Stimulated activated CD4-positive, alpha-beta T cell treated with anti-CD3 and anti-CD28 coated beads, Interleukin-15, amount 100 ng/mL, for 24 hours (primary cell): ENCODE measurements around the gene CRACDL.
"Not testable (repeated sequence)": the region's sequence is repeated elsewhere in the genome, so short reads cannot be mapped to it uniquely, and the experiment has no call there.

Source experiments
- DNase-seq: peaks from one replicate; pipeline ENCODE4 v3.0.0-alpha.2; 2020

CRACDL gene

DNA sequence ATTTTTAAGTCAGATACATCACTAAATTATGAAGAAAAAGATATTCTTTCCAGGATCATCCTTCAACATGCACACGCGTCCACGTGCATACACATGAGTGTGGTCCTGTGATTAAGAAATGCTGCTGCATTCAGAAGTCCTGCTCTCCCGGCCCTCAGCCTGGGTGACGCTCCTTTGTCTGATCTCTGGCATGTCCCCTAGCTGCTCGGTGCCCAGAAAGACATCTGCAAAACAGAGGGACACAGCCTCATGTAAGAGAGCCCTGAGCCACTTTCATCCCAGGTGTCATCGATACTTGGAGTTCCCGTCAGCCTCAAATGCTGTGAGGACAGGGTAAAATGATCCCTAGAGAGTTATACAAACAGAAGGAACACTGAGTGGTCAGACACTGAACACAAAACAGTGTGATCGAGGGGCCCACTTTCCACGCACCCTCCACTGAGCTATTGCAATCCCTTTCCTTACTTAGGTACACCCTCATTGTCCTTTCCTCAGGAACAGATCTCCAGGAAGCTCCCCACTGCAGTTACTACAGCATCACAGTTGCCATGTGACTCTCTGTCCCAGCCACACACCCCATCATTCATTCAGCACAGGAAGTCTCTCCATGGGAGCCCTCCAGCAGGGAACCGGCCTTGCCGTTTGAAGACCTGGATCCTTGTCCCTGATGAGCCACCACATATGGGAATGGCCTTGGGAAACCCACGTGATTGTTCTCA, 32.1 kb downstream of the CRACDL start:
- no peak for DNase-seq

GRCh38 chr2:98903064-98903355, 33.0 kb downstream of the CRACDL start:
- DNase-seq: no peak

DNA sequence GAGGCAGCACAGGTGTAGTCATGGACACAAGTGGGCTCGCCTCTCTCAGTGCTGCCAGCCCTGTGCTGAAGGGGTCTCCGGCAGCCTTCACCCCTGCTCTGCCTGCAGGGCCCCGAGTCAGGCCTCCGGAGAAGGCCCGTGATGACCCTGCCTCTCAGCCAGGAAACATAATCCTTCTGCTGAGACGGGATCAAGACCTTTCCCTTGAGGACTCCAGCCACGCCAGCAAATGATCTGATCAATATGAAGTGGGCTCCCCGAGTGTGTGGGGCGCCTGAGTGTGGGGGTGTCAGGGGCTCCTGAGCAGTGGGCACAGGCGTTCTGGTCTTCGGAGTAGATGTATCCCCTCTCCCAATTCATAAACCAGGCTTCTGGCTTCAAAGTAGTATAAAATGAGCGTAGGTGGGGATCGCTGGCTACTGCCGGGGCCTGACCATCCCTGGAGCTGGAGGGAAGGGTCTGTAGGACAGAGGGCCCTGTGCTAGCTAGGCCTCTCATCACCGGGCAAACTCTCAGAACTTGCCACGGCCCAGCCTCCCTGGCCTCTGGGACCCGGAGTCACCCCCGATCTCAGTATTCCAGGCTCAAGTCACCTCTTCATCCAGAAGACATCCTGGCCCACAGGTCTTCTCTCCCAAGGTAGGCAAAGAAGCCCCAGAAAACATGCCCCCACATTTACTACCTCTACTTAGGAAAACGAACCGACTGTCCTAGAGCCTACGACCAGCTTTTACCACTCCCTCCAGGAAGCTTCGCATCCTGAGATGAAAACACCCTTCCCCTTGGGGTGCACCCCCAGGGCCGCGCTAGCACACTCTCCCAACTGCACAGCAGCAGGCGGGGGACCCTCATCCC, 33.6 kb downstream of the CRACDL start:
- DNase-seq: no peak

DNA sequence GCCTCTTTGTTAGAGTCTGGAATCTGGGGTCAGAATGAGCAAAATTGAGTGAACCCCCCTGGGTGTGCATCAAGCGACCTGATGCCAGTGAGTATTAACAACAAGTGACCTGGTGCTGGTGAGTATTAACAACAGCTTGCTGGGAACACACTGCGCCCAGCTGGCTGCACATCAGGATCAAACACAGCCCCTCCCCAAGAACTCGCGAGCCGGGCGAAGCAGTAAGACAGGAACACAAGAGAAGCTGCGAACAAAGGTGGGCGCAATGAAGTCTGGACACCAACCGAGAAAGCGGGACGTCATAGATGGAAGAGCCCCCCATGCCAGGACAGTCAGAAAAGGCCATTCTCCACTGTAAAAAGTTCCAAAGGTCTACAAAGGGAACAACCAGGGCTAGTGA, 34.3 kb downstream of the CRACDL start:
- DNase-seq: no peak

GRCh38 chr2:98901291-98901690, 34.7 kb downstream of the CRACDL start:
- DNase-seq: no peak

GRCh38 chr2:98900721-98901120, 35.3 kb downstream of the CRACDL start:
- DNase-seq: no peak

GRCh38 chr2:98899703-98900078, 36.3 kb downstream of the CRACDL start:
- not testable (repeated sequence) for DNase-seq

- DNase-seq: no peak
Observed at GRCh38 chr2:98899041-98899702, 36.9 kb downstream of the CRACDL start.

- no peak for DNase-seq
Observed at GRCh38 chr2:98898423-98898841, 37.6 kb downstream of the CRACDL start.

- DNase-seq: no peak
Observed at GRCh38 chr2:98897746-98898145, 38.3 kb downstream of the CRACDL start.

DNA sequence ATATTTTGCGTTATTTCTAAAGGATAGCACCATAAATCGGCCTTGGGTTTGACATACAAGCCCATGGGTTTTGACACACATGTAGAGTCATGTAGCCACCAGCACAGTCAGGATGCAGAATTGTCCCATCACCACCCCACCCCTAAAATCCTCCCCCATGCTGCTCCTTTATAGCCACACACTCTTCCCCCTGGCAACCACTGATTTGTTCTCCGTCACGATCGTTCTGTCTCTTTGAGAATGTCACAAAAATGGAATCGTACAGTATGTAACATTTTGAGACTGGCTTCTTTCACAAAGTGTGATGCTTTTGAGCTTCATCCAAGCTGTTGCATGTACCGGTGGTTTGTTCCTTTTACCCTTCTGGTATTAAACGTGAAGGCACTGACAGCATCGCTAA, 39.1 kb downstream of the CRACDL start:
- DNase-seq: no peak

- DNase-seq: no peak
Observed at GRCh38 chr2:98896416-98896815, 39.6 kb downstream of the CRACDL start.

DNA sequence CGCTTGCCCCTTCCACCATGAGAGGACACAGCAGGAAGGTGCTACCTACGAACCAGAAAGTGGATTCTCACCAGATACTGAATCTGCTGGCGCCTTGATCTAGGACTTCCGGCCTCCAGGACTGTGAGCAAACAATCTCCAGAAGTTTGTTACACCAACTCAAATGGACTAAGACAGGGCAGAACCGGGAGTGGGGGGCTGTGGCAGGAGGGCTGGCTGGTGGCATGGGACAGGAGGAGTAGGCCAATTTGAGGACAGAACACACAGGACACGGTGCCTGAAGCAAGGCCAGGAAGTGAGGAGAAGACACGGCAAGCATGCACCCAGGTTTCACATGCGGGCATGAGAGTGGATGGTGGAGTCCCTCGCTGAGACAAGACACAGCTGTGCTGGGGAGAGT, 40.1 kb downstream of the CRACDL start:
- no peak for DNase-seq

GRCh38 chr2:98895221-98895620, 40.8 kb downstream of the CRACDL start:
- DNase-seq: no peak

DNA sequence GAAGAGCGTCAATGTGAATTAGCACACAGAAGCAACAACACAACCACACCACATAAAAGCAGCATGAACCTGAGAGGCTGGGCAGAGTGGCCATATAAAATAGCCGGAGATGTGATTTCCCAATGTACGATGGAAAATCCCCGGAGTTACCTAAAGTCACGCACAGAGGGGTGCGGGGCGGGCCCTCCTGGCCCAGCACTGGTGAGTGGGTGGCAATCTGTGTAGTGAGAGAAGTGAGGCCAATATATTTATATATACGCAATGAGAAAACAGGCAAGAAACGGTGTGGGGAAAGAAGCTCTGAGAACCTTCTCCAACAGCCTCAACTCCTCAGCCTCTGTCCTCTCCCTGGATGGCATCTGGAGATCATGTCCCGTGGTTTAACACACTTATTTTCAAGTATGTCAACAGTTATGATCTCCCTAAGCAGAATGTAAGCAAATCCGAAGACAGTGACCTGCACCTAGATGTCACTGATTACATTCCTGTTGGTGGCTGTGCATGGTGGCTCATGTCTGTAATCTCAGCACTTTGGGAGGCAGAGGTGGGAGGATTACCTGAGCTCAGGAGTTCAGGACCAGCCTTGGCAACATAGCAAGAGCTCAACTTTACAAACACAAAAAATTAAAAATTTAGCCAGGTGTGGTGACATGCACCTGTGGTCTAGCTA, 41.6 kb downstream of the CRACDL start:
- DNase-seq: no peak

GRCh38 chr2:98893911-98894321, 42.1 kb downstream of the CRACDL start:
- no peak for DNase-seq

- no peak for DNase-seq
Observed at GRCh38 chr2:98892871-98893270, 43.2 kb downstream of the CRACDL start.

- no peak for DNase-seq
Observed at GRCh38 chr2:98891591-98891990, 44.4 kb downstream of the CRACDL start.

DNA sequence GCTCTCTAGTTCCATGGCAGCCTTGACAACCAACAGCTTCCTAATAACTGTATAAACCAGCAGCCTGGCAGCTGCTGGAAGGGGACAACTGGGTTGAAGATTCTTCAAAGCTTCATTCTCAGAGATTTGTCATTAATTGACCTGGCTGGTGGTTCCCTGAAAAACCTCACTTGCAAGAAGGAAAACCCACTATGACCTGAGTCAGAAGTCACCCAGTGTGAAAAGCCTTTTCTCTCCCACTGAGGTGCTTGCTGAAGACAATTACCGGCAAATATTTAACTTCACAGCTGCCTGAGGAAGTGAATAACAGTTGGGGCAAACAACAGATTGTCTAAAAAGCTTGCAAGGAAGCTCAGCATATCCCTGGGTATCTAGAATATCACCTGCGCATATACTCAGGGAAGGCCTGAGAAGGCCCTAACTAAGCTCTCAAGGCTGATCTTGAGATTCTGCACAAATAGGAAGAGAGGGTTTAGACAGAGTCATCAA, 49.9 kb downstream of the CRACDL start:
- DNase-seq: no peak

GRCh38 chr2:98884658-98885057, 51.4 kb downstream of the CRACDL start:
- DNase-seq: no peak

- no peak for DNase-seq
Observed at GRCh38 chr2:98883780-98884211, 52.2 kb downstream of the CRACDL start.

GRCh38 chr2:98882971-98883779, 52.9 kb downstream of the CRACDL start:
- no peak for DNase-seq
